Heart left ventricle (tissue), 13 donors: ENCODE data around the gene SYNE2.

ENCODE experiments used
- CTCF ChIP-seq, 12 donors: fragments of 200-600 bp; sonication (generic) in 4 of 12; IDR thresholded peaks; one replicate each; pipeline versions ENCODE4 v1.5.0 to v1.8.0; 2018 to 2022; ENCODE audit warnings: antibody characterized with exemption in 12 of 12, mild to moderate bottlenecking in 5 of 12
- POLR2A ChIP-seq, 2 donors: fragments of 450-650 bp; IDR thresholded peaks; one replicate each; pipeline ENCODE4 v1.6.1; 2017; ENCODE audit warnings: antibody characterized with exemption in 2 of 2, mild to moderate bottlenecking in 2 of 2, moderate library complexity in 2 of 2
- donor health status: ischemic (EF 13 %, LVEDD 7.1; RV severe dilation, severe dysfunction).
- donor health status: DM: no; HTN: yes; CAD: no.
- donor health status: DM: no; HTN: no; CAD: no.
- donor health status: ischemic (EF 25% LVEDD 6.9; RV normal size, moderate dysfunction).
- donor health status: ischemic (EF 25% LVEDD 5.7; RV mildly dilated, moderate dysfunction).
- donor health status: ischemic (EF 35%, LVEDD 5.7; RV mildly dilated, moderate dysfunction).
- donor health status: nonischemic (EF 11% LVEDD 7.7; RV severe dilation, severe dysfunction).
- donor health status: DM: yes; HTN: yes; CAD: no.
- donor health status: PGD.
- donor health status: ischemic (EF 29% LVEDD 5.4; RV normal size, mild dysfunction).
- donor health status: nonischemic (EF 23%, LVEDD 6.1; RV moderate dilation, normal function).

GRCh38 chr14:63867933-63868921, 15.4 kb downstream of the SYNE2 start:
- no peak for TF ChIP-seq CTCF (IDR thresholded peaks at IDR 0.05)
- TF ChIP-seq POLR2A (IDR thresholded peaks at IDR 0.05): no peak
